WTC11 (cell line): ENCODE data around the gene TOX2. TPM values are rescaled to one million over a fixed set of nuclear protein-coding genes. Genes with fewer than 3 reads are reported as not detected.

Experiments
- ATAC-seq: fragments of 200-7000 bp; cut with Tn5 transposase; 2 replicates; pipeline ENCODE4 v1.10.0; 2021; ENCODE audit warnings: mild to moderate bottlenecking, moderate library complexity
- CTCF ChIA-PET: fragments of 300-600 bp; sonication (Branson Sonifier 250); formaldehyde crosslinking; loops from one replicate; lab custom pipeline; 2021; ENCODE audit warnings: antibody characterized with exemption; lab: Charles Lee
- POLR2A ChIA-PET: fragments of 350-600 bp; sonication (Branson Sonifier 250); formaldehyde crosslinking; loops from one replicate; lab custom pipeline; 2021; ENCODE audit warnings: antibody characterized with exemption; lab: Charles Lee
- DNase-seq: peaks from one replicate; pipeline ENCODE4 v3.0.0; 2021; ENCODE audit warnings: low spot score
- H3K27ac Mint-ChIP-seq: 2 replicates; pipeline ENCODE4 v1.8.0; 2021; ENCODE audit warnings: mixed read lengths
- H3K27me3 Mint-ChIP-seq: 2 replicates; pipeline ENCODE4 v1.8.0; 2021; ENCODE audit warnings: low read depth, mild to moderate bottlenecking, moderate library complexity, mixed read lengths
- H3K36me3 Mint-ChIP-seq: 2 replicates; pipeline ENCODE4 v1.8.0; 2021; ENCODE audit warnings: mixed read lengths
- H3K4me1 Mint-ChIP-seq: 2 replicates; pipeline ENCODE4 v1.8.0; 2022; ENCODE audit warnings: mixed read lengths
- H3K4me3 Mint-ChIP-seq: 2 replicates; pipeline ENCODE4 v1.8.0; 2021; ENCODE audit warnings: mild to moderate bottlenecking, moderate library complexity, mixed read lengths
- H3K9me3 Mint-ChIP-seq: 2 replicates; pipeline ENCODE4 v1.8.0; 2021; ENCODE audit warnings: mixed read lengths
- ATF2 ChIP-seq: sonication (generic); formaldehyde crosslinking; IDR thresholded peaks from 2 replicates; pipeline ENCODE4 v1.8.1; 2022; ENCODE audit warnings: low read depth, missing genetic modification reagents, borderline replicate concordance
- CDX4 ChIP-seq: fragments of 250-450 bp; sonication (Bioruptor Pico); IDR thresholded peaks from 2 replicates; pipeline ENCODE4 v1.9.0; 2021; ENCODE audit warnings: moderate library complexity, mild to moderate bottlenecking, inconsistent platforms, borderline replicate concordance
- E2F1 ChIP-seq: sonication (generic); formaldehyde crosslinking; IDR thresholded peaks from 2 replicates; pipeline ENCODE4 v1.8.0; 2022; ENCODE audit warnings: mild to moderate bottlenecking, missing genetic modification reagents
- E2F5 ChIP-seq: sonication (generic); formaldehyde crosslinking; IDR thresholded peaks from 2 replicates; pipeline ENCODE4 v1.8.1; 2022; ENCODE audit warnings: mild to moderate bottlenecking, moderate library complexity, missing genetic modification reagents
- ELF4 ChIP-seq: sonication (generic); formaldehyde crosslinking; IDR thresholded peaks from 2 replicates; pipeline ENCODE4 v1.8.1; 2022; ENCODE audit warnings: low read depth, mild to moderate bottlenecking, moderate library complexity, missing genetic modification reagents
- FOXK1 ChIP-seq: sonication (generic); formaldehyde crosslinking; IDR thresholded peaks from 2 replicates; pipeline ENCODE4 v1.8.0; 2022; ENCODE audit warnings: mild to moderate bottlenecking, moderate library complexity, missing genetic modification reagents
- KAT7 ChIP-seq: sonication (generic); formaldehyde crosslinking; IDR thresholded peaks from 2 replicates; pipeline ENCODE4 v1.8.1; 2023; ENCODE audit warnings: missing genetic modification reagents, mild to moderate bottlenecking, borderline replicate concordance
- MLX ChIP-seq: sonication (generic); formaldehyde crosslinking; IDR thresholded peaks from 2 replicates; pipeline ENCODE4 v1.8.1; 2023; ENCODE audit warnings: mild to moderate bottlenecking, missing genetic modification reagents, moderate library complexity
- MXD4 ChIP-seq: fragments of 250-450 bp; sonication (Bioruptor Pico); IDR thresholded peaks from 2 replicates; pipeline ENCODE4 v1.8.0; 2021; ENCODE audit warnings: mild to moderate bottlenecking, moderate library complexity, borderline replicate concordance
- MYBL2 ChIP-seq: sonication (generic); formaldehyde crosslinking; IDR thresholded peaks from 2 replicates; pipeline ENCODE4 v1.8.1; 2023; ENCODE audit warnings: mild to moderate bottlenecking, moderate library complexity, missing genetic modification reagents
- NFYB ChIP-seq: sonication (generic); formaldehyde crosslinking; conservative IDR thresholded peaks from 2 replicates; pipeline ENCODE4 v1.8.0; 2022; ENCODE audit warnings: low read depth, missing genetic modification reagents
- SMAD3 ChIP-seq: sonication (generic); formaldehyde crosslinking; IDR thresholded peaks from 2 replicates; pipeline ENCODE4 v1.8.0; 2022; ENCODE audit warnings: missing genetic modification reagents, mild to moderate bottlenecking, borderline replicate concordance
- ZBTB43 ChIP-seq: sonication (generic); formaldehyde crosslinking; IDR thresholded peaks from 2 replicates; pipeline ENCODE4 v1.8.1; 2023; ENCODE audit warnings: mild to moderate bottlenecking, missing genetic modification reagents
- ZNF219 ChIP-seq: sonication (generic); formaldehyde crosslinking; IDR thresholded peaks from 2 replicates; pipeline ENCODE4 v1.8.0; 2023; ENCODE audit warnings: missing genetic modification reagents, mild to moderate bottlenecking, borderline replicate concordance
- ZNF232 ChIP-seq: sonication (generic); formaldehyde crosslinking; IDR thresholded peaks from 2 replicates; pipeline ENCODE4 v1.8.0; 2022; ENCODE audit warnings: mild to moderate bottlenecking, missing genetic modification reagents
- ZNF263 ChIP-seq: sonication (generic); formaldehyde crosslinking; IDR thresholded peaks from 2 replicates; pipeline ENCODE4 v1.8.1; 2022; ENCODE audit warnings: low read depth, mild to moderate bottlenecking, moderate library complexity, missing genetic modification reagents
- ZNF423 ChIP-seq: fragments of 250-450 bp; sonication (Bioruptor Pico); IDR thresholded peaks from 2 replicates; pipeline ENCODE4 v2.1.2; 2022; ENCODE audit warnings: mild to moderate bottlenecking, moderate library complexity
- ZNF532 ChIP-seq: fragments of 250-450 bp; sonication (Bioruptor Pico); IDR thresholded peaks from 2 replicates; pipeline ENCODE4 v1.9.0; 2021; ENCODE audit warnings: mild to moderate bottlenecking, borderline replicate concordance
- ZNF671 ChIP-seq: fragments of 250-450 bp; sonication (Bioruptor Pico); IDR thresholded peaks from 2 replicates; pipeline ENCODE4 v1.8.0; 2021; ENCODE audit warnings: mild to moderate bottlenecking
- total RNA-seq: library from RNA; stranded (reverse); gene quantifications from 3 replicates; pipeline ENCODE4 v1.2.3, GENCODE V29; 2021

The TOX2 gene
- total RNA-seq, 1 experiment from 2014 or later = 3.4 TPM

- no peak for TF ChIP-seq SMAD3
- no peak for TF ChIP-seq KAT7 (CRISPR knock-in tag)
- no peak for TF ChIP-seq ELF4
- TF ChIP-seq CDX4 (CRISPR knock-in tag) = no peak
- no peak for TF ChIP-seq MLX (CRISPR knock-in tag)
- TF ChIP-seq E2F1 (CRISPR knock-in tag) = no peak
- no peak for TF ChIP-seq MXD4
- TF ChIP-seq, all 79 proteins: peak for 0
These were observed 46.6 kb upstream of the TOX2 start (continued) for GRCh38 chr20:43868091-43868490.

GRCh38 chr20:43870484-43870883 lies 44.2 kb upstream of the TOX2 start:
- no peaks in the 10 kb centered on the region; the same call in 1 of the 2 replicates for H3K9me3 Mint-ChIP-seq
- ATAC-seq = no peak
- CTCF ChIA-PET = no interaction called here

GRCh38 chr20:43878776-43879175 lies 35.9 kb upstream of the TOX2 start:
- H3K27ac Mint-ChIP-seq = no peak overlapping the region
- TF ChIP-seq ZNF263 (CRISPR knock-in tag) (no peak), MYBL2 (CRISPR knock-in tag) (no peak)
- TF ChIP-seq, all 79 proteins: peak for 0
- ChIA-PET CTCF (no interaction called here), POLR2A (no interaction called here)
- Mint-ChIP-seq H3K4me1 (no peaks in the 10 kb centered on the region), H3K27me3 (peaks cover 11% of the 10 kb centered on the region), H3K9me3 (peaks cover 26% of the 10 kb centered on the region), H3K36me3 (peaks cover 7% of the 10 kb centered on the region), H3K4me3 (no peak overlapping the region)
- ATAC-seq (no peak), DNase-seq (no peak)

More at GRCh38 chr20:43870484-43870883, 44.2 kb upstream of the TOX2 start:
- Mint-ChIP-seq H3K4me1 (peaks cover 10% of the 10 kb centered on the region), H3K4me3 (no peak overlapping the region), H3K36me3 (no peaks in the 10 kb centered on the region), H3K27ac (no peak overlapping the region), H3K27me3 (peaks cover 4% of the 10 kb centered on the region; the same call in 1 of the 2 replicates)
- TF ChIP-seq ATF2 (CRISPR knock-in tag) (no peak), ZNF423 (CRISPR knock-in tag) (no peak), ZNF232 (CRISPR knock-in tag) (no peak), ZBTB43 (CRISPR knock-in tag) (no peak), E2F5 (CRISPR knock-in tag) (no peak)
- no peak for DNase-seq
- POLR2A ChIA-PET = no interaction called here

- H3K27ac Mint-ChIP-seq = no peak overlapping the region
- peaks cover 36% of the 10 kb centered on the region for H3K4me1 Mint-ChIP-seq
- H3K27me3 Mint-ChIP-seq = no peaks in the 10 kb centered on the region
- H3K36me3 Mint-ChIP-seq = peaks cover 15% of the 10 kb centered on the region
- CTCF ChIA-PET = no interaction called here
- no peak for DNase-seq
- no peak overlapping the region for H3K4me3 Mint-ChIP-seq
- ATAC-seq = no peak
- POLR2A ChIA-PET = no interaction called here
- H3K9me3 Mint-ChIP-seq = peaks cover 32% of the 10 kb centered on the region
- TF ChIP-seq ZNF671 (CRISPR knock-in tag) (no peak), ZNF219 (CRISPR knock-in tag) (no peak), CDX4 (CRISPR knock-in tag) (no peak), NFYB (CRISPR knock-in tag) (no peak), ZNF532 (no peak), FOXK1 (CRISPR knock-in tag) (no peak)
These were observed 20.7 kb upstream of the TOX2 start for GRCh38 chr20:43893930-43894329.
